ENCODE results near the gene CCR7. TPM values are rescaled to one million over a fixed set of nuclear protein-coding genes. Genes with fewer than 3 reads are reported as not detected.

The CCR7 gene
- total RNA-seq, 2 donors from 2014 or later = 0.28 TPM; not detected in 1

DNA sequence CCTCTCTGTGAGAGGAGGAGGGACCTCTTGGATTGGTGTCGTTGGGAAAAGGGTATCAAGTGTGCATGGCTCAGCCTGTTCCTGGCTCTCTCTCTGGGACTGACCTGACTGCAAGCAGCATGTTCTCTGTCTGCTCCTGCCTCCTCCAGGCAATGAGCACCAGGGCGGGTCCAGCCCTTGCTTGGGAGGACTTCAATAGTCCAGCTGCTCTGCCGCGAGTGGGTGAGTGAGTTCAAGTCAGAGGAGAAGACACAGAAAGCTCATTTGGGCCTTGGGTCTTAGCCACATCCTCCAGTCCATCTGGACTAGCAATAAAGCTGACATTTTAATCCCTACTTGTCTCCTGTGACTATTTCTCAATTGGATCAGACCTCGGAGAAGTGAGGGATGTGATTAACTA lies 38.6 kb downstream of the CCR7 start:
- peaks cover 0 to 7% of the 10 kb centered on the region in 2 donors for H3K9me3 ChIP-seq
- no peak overlapping the region for H3K4me3 ChIP-seq
- TF ChIP-seq, protein P1, sequence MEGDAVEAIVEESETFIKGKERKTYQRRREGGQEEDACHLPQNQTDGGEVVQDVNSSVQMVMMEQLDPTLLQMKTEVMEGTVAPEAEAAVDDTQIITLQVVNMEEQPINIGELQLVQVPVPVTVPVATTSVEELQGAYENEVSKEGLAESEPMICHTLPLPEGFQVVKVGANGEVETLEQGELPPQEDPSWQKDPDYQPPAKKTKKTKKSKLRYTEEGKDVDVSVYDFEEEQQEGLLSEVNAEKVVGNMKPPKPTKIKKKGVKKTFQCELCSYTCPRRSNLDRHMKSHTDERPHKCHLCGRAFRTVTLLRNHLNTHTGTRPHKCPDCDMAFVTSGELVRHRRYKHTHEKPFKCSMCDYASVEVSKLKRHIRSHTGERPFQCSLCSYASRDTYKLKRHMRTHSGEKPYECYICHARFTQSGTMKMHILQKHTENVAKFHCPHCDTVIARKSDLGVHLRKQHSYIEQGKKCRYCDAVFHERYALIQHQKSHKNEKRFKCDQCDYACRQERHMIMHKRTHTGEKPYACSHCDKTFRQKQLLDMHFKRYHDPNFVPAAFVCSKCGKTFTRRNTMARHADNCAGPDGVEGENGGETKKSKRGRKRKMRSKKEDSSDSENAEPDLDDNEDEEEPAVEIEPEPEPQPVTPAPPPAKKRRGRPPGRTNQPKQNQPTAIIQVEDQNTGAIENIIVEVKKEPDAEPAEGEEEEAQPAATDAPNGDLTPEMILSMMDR (IDR thresholded peaks at IDR 0.05) = no peak
- DNase-seq (ENCODE audit: low spot score) = no peak
- no peak overlapping the region for H3K27ac ChIP-seq
- no peaks in the 10 kb centered on the region for H3K36me3 ChIP-seq
- H3K4me1 ChIP-seq = no peaks in the 10 kb centered on the region
- H3K27me3 ChIP-seq = no peaks in the 10 kb centered on the region

DNA sequence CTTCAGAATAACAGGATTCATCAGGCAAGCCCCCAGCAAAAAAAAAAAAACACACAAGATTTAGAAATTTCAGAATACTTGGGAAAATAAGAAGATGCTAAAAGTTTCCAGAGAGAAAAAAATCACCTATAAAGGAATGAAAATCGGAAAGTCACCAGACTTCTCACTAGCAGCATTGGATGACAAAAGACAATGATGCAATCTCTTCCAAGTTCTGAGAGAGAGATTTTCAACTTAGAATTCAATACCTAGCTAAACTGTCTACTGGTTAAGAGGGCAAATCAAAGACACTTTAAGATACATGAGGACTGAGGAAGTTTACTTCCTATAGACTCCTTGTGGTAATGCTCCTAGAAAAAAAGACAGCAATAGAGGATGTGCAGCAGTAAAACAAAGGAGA lies 40.0 kb downstream of the CCR7 start:
- Histone ChIP-seq H3K4me1 (no peaks in the 10 kb centered on the region), H3K36me3 (no peaks in the 10 kb centered on the region), H3K4me3 (no peak overlapping the region), H3K27ac (no peak overlapping the region), H3K9me3 (peaks cover 0 to 7% of the 10 kb centered on the region in 2 donors), H3K27me3 (no peaks in the 10 kb centered on the region)
- DNase-seq (ENCODE audit: low spot score) = no peak
- TF ChIP-seq, protein P1 (IDR thresholded peaks at IDR 0.05) = no peak

DNA sequence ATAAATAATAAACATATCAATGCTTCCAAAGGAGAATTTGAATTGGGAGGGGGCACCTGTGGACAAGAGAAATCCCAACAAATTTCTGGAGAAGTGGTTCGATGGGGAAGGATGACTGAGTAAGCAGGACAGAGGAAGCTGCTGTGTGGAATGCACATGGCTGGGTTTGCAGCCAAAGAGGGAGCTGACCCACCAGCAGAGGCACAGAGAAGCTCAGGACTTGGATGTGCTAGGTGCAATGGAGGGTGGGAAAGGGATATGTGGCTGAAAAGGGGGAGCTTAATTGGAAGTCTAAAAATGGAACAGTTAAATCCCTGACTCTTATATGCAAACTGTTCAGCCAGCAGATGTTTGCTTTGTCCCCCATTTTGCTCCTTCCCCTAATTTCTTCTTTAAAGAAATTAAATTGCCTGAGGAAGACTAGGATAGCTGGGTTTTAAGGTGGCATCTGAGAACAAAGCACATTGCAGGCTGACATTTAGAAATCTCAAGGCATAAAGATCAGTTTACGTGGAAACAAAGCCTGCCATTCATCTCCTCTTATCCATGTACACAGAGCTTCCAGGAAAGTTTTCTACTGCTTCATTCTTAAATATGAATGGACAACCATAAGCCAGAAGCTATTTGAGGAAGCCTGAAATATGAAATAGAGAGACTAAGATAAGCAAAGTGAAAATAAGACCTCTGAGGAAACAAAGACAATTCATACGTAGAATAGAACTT lies 40.9 kb downstream of the CCR7 start:
- Histone ChIP-seq H3K4me3 (no peak overlapping the region), H3K4me1 (no peaks in the 10 kb centered on the region), H3K36me3 (no peaks in the 10 kb centered on the region), H3K9me3 (peaks cover 0 to 7% of the 10 kb centered on the region in 2 donors), H3K27ac (no peak overlapping the region), H3K27me3 (no peaks in the 10 kb centered on the region)
- TF ChIP-seq, protein P1 (IDR thresholded peaks at IDR 0.05) = no peak
- DNase-seq (ENCODE audit: low spot score) = no peak

DNA sequence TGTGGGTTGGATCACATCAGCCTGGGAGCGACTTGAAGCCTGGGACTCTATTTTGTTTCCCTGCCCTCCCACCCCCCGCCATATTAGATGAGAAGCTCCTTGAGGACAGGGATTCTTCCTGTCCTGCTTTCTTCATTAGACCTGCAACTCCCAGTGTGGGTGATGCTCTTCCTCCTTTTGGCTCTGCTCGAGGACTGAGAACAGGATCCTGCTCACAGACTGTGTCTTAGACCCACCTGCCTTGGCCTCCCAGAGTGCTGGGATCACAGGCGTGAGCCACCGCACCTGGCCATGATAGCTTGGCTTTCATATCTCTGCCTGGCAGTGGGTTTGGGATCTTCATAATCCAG lies 42.3 kb downstream of the CCR7 start:
- H3K36me3 ChIP-seq = no peaks in the 10 kb centered on the region
- H3K4me3 ChIP-seq = no peak overlapping the region
- peaks cover 0 to 7% of the 10 kb centered on the region in 2 donors for H3K9me3 ChIP-seq
- no peaks in the 10 kb centered on the region for H3K27me3 ChIP-seq
- H3K27ac ChIP-seq = peak overlapping the region in 1 of 2 donors; percentile 23
- H3K4me1 ChIP-seq = no peaks in the 10 kb centered on the region
- TF ChIP-seq, protein P1 (IDR thresholded peaks at IDR 0.05) = no peak
- no peak for DNase-seq (ENCODE audit: low spot score)

DNA sequence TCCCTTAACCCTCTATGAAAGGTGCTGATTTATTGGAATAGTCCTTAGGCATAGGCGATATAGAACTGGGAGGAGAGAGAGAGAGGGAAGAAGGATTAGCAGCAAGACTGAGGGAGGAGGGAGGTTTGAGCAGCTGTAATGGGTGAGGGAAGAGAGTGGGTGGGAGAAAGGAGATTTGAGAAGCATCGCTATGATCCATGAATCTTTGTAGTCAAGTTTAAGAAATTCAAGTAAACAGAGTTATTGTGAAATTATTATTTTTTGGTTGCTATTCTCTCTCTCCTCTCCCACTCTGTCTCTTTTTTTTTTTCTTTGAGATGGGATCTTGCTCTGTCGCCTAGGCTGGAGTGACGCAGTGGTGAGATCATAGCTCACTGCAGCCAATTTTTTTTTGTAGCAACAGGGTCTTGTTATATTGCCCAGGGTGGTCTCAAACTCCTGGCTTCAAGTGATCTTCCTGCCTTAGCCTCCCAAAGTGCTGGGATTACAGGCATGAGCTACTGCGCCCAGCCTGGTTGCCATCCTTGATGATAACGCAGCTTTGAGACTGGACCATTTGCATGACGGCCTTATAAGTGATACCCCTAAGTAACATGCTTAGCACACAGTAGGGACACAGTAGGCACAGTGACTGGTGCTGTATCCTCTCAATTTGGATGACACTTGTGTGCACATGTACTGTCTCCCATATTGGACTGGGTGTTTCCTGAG lies 42.9 kb downstream of the CCR7 start:
- Histone ChIP-seq H3K27ac (peak overlapping the region in 1 of 2 donors; percentile 23), H3K36me3 (no peaks in the 10 kb centered on the region), H3K27me3 (no peaks in the 10 kb centered on the region), H3K9me3 (peaks cover 0 to 7% of the 10 kb centered on the region in 2 donors), H3K4me1 (no peaks in the 10 kb centered on the region), H3K4me3 (no peak overlapping the region)
- no peak for DNase-seq (ENCODE audit: low spot score)
- TF ChIP-seq, protein P1 (IDR thresholded peaks at IDR 0.05) = no peak

All from right atrium auricular region (tissue), 2 donors.